Endometrial microvascular endothelial cells (primary cell): ENCODE data around the gene CTCFL. TPM values are rescaled to one million over a fixed set of nuclear protein-coding genes. Genes with fewer than 3 reads are reported as not detected.
"Not testable (repeated sequence)": the region's sequence is repeated elsewhere in the genome, so short reads cannot be mapped to it uniquely, and the experiment has no call there.

Experiments used
- in situ Hi-C: cut with HindIII; loops from 2 replicates; pipeline ENCODE4 v1.10.0; 2017; ENCODE audit warnings: low sequenced_read_pairs, low pct_unique_long_range_greater_than_20kb; ENCODE audit errors: inconsistent ontology term
- total RNA-seq: library from RNA; depleted of rRNA; stranded (reverse); fragments of >200 nt; gene quantifications from one replicate; pipeline ENCODE4 v1.2.3, GENCODE V29; 2015; ENCODE audit errors: inconsistent ontology term

CTCFL gene
- total RNA-seq, 1 donor from 2014 or later, result not detected

DNA sequence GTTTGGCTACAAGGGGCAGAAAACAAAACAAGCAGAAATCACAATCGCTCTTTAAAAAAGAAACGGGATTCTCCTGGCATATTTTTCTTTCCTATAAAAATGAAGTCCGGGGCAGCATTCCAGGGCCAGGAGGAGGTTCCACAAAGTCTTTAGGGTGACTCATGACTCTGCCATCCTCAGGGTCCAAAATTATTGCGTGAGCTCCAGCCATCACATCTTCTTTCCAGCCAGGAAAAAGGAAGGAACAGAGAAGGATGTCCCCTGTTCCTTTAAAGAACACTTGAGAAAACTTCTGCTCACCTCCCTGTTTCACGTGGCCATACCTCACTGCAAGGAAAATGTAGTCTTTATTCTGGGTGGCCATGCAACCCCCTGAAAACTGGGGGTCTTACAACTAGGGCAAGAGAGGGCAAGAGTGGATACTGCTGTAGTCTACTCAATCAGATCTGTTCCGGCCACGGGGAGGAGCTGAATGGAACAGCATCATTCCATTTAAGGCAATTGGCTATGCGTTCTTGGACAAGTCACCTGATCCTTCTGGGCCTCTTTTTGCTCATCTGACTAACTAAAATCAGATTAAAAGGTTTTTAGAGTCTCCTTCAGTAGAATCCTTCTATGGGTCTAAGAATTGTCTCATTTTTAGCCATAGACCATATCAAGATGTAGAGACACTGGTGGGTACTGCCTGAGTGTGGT is 49.4 kb downstream of the CTCFL start:
- in situ Hi-C loops, result no loop called here

DNA sequence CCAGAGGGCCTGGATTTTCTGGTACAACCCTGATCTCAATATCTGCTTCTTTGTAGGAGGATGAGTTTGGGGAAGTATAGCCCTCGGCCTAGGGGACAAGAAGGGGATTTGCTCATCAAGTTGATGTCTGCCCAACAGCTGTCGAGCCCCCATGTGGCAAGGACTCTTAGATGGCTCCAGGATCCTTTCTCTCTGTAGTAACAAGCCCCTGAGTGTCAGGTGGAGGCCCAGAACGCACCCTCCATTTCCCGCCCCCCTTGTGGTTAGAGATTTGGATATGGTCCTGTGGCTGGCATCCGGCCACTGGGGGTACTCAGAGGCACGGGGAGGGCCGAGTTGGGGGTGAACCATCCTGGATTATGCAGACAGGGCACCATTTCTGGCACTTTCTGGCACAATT is 50.1 kb downstream of the CTCFL start:
- in situ Hi-C loops, result no loop called here

DNA sequence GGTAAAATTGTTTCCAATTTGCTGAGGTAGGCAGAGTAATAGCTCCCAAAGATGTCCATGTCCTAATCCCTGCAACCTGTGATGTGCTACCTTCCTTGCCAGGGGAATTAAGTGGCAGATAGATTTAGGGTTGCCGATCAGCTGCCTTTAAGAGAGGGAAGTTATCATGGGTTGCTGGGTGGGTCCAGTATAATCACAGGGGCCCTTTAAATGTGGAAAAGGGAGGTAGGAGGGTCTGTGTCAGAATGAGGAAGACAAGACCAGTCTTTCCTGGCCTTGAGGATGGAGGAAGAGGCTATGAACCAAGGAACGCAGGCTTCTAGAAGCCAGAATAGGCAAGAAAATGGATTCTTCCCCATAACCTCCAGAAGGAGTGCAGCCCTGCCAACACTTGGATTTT is 50.7 kb downstream of the CTCFL start:
- in situ Hi-C loops, result no loop called here

DNA sequence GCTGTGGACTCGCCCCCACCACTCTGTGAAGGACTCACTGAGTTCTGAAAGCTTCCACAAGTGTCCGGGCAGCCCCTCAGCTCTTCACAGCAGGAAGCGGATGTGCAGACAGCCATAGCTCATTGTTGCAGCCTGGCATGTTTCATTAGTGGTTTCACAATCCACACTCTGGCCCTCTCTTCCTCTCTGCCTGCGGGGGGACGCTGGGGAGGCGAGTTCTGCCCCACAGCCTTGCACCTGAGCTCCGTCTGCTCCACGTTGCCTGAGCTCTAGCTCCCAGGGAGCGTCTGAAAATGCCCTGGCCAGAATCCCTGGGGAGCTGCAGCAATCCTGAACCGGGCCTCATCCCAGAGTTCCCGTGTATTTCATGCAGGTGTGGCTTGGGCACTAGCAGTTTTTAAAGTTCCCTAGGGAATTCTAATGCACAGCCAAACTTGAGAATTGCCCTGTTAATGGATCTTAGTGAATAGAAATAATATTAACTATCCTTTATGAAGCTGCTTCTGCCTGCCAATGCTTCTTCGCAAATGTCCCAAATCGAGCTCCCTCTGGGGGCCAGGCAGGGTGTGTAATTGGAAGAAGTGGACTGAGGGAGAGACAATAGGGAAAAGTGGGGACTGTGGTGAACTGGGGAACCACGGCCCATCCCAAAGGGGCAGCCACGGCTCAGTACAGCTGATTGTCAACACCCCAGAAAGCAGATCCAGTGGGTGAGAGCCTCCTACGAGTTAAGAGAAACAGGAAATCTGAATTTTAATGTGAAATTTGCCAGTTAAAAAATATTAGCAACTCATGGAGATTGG is 51.5 kb downstream of the CTCFL start:
- in situ Hi-C loops, result no loop called here

DNA sequence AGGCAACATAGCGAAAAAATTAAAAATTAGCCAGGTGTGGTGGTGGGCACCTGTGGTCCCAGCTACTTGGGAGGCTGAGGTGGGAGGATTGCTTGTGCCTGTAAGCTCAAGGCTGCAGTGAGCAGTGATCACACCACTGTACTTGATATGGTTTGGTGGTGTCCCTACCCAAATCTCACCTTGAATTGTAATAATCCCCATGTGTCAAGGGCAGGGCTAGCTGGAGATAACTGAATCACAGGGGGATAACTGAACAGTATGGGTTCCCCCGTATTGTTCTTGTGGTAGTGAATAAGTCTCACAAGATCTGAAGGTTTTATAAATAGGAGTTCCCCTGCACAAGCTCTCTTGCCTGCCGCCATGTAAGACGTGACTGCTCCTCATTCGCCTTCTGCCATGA is 52.5 kb downstream of the CTCFL start:
- in situ Hi-C loops, result not testable (repeated sequence)

DNA sequence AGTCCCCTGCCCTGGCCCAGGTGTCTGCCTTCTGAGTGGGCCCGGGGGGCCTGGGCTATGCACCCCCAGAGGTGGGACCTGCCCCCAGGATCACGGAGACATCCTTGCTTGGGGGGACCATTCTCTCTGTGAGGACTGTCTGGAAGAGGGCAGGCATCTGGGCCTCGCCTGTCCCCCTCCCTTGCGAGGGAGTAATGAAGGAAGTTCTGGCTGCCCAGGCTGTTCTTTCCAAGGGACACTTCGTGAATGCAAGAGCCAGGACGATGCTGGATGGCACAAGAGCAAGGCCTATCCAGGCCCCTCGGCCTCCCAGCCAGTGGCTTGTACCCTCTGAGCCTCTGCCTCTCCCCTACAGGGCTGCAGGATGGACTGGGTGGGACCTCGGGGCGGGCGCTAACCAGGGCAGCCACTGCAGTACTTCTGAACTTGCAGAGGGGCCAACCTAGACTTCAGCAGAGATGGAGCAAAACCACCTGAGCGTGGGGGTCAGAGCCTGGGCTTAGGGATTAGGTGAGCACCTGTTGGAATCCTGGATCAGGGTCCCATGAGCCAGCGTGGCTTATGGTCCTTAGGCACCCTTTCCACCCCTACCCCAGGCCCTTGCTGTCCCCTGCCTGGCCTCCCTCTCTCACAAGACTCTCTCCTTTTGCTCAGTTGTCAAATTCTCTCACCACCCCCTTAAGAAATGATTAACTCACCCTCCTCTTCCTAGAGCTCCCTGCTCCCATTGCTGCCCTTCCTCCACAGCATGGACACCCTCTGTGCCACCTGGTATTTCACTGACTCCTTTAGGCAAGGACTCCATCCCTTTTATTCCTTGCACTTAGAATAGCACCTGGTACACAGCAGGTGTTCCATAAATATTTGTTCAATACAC is 53.2 kb downstream of the CTCFL start:
- in situ Hi-C loops, result no loop called here

DNA sequence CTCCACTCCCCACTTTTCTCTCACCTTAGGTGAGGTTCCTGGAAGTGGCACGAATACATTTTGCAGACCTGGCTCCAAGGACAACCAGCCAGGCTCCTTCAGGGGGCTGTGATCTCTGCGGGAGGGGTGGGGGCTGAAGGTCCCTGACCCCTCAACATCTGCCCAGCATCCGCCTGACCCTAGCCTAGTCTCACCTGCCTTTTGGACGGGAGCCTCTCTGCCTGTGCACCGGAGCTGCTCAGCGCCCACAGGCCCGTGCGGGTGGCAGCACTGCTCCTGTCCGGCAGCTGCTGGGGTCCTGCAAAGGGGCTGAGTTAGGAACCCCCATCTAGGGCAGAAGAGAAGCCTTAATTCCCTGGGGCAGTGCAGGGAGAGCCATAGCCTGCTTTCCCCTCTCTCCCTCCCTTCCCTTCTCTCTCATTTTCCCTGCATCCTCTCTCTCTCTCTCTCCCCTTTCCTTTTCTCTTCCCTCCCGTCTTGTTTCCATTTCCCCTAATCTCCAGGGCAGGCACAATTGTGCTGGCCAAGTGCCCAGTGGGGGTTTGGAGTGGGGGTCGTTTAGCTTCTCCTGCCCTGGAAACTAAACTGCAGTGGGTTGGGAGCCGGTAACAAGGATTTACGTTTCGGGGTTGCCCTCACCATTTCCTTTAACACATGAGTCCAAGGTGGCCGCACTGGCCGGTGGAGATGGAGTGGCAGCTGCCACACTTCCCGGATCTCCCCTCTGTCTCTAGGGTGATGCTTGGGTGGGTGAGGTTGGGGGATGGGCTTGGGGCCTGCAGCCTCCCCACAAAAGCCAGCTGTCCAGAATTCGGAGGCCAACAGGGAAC is 54.1 kb downstream of the CTCFL start:
- in situ Hi-C loops, result no loop called here

DNA sequence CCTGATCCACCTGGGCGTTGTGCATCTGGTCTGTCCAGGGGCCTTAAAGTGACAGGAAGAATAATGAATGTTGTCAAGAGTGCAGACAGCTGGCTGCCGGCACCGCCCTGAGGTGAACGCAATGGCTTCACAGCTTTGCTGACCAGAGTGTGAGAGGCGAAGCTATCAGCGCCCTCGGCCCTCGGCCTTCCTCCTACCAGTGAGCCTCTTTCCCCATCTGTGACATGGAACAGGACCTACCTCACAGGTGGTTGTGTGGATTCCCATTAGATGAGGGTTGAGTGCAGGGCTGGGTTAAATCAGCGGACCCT is 54.8 kb downstream of the CTCFL start:
- in situ Hi-C loops, result no loop called here

DNA sequence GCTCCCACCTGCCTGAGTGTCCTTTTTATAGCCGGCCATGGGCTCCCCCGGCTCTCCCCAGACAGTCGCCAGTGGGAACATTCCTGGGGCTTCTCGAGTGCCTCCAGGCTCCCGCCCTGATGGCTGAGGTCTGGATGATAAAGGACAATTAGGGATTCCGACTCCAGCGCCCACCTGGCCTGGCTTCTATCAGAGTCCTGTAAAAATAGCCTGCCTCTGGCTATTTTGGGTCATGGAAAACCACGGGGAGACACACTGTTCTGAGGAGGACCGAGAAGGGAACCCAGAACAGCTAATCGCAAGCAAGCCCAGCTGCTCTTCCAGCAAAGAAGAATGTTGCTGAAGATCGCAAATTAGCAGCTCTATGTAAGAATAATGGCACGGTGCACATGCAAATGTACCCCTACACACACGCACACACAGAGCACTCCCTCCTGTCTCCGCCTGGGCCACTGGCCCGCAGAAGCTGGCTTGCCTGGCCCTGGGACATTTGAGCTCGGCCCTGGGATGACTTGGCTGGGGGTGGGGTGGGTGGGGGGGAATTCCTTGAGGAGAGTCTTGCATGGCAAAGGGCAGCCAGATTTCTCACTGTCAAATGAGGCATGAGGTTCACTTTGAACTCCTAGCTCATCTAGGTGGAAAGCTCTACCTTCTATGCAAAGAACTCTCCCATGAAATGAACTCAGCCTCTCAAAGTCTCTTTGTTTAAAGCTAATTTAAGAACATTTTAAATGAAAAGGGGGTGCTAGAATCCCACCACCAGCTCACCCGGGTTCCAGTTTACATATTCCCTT is 55.3 kb downstream of the CTCFL start:
- in situ Hi-C loops, result no loop called here

DNA sequence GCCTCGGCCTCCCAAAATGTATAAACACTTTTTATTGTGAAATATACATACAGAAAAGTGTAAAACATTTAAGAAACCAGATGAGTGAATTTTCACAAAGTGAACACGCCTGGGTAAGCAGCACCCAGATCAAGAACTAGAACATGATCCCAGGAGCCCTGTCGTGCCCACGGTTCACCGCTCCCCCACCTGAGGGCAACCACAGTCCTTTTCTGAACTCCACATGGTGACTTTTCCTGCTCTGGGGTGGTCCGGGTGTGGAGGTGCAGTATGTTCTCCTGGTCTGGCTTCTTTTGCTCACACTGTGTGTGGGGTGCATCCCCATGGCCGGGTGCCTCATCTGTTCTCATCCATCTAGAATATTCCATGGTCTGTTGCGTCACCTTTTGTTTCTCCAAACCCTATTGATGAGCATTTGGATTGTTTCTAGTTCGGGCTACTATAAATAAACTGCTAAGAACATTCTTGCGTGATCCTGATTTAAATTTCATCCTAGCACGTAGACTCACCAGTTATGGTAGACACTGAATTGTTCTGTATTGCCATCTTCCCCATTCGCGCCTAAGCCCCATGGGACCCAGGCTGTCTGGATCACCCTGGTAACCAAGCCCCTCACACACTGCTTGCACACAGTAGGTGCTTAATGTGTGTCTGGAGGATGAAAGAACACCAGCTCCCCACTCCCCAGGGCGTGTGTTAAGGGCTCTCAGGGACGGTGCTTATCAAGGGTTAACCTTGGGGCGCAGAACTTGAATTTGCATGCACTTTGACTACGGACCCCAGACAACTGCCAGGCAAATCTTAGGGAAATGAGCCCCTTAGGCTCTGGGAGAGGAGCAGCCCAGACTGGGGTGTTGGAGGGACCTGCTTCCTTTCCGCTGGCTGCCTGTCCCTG is 56.2 kb downstream of the CTCFL start:
- in situ Hi-C loops, result no loop called here

DNA sequence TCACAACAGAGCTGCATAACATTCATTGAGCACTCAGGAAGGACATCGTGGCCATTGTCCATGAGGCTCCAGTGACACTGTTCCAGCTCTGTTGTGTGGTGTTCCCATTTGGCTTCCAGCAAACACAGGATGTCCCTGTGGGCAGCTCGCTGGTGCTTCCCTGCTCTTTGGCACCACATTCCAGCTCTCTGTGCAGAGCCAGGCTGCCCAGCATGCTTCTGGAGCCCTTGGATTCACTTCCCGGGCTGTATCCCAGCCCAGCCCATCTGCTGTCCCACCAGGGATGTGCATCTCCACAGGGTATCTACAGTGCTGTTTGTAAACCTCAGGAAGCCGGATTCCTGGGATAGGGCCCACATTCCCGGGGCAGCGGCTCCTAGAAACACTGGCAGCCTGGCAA is 57.2 kb downstream of the CTCFL start:
- in situ Hi-C loops, result no loop called here

DNA sequence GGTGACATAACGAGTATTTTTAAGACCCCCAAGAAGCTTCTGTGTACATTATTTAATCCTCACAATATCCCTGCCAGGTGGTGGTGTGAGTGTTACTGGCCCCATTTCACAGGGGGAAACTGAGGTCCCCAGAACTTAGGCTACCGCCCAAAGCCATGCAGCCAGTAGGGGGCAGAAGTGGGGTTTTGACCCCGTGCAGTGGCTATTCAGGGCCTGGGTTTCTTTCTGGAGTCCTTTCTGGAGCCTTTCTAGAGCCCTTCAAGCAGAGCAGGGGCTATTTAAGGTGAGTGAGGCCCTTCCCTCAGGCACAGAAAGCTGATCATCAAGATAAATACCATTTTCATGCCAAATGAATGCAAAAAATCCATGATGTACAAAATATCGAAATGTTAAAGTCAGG is 59.0 kb downstream of the CTCFL start:
- in situ Hi-C loops, result no loop called here

DNA sequence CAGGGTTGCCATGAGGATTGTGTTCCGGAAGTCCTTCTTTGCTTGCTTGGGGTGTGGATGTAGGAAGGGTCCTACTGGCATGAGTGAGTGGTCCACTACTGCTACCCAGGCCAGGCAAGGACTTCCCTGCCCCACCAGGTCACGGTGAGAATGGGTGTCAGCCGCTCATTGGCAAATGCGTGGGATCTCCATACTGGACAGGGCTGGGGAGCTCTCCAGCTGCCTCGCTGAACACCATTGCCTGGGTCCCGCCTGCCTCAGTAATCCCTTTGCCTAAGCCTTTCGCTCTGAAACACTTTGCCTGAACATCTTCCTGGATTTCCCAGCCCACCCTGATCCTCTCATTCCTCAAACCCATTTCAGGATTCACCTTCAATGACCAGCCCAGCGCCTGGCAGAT is 59.5 kb downstream of the CTCFL start:
- in situ Hi-C loops, result no loop called here

DNA sequence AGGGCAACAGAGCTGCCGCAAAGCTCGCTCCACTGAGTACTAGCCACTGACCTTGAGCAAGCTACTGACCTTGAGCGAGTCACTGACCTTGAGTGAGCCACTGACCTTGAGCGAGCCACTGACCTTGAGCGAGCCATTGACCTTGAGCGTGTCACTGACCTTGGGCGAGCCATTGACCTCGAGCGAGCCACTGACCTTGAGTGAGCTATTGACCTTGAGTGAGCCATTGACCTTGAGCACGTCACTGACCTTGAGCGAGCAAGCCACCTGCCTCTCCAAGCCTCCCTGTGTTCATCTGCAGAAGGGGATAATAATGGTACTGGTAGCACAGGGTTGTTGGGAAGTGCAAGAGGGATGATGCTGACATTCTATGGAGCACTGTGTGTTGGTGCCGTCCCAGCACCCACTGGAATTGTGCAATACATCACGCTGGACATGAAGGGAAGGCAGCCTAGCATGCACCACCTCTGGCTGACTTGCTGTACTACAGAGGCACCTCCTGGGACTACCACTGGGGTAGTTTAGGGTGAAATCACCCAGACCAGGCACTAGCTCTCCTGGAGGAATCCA is 60.2 kb downstream of the CTCFL start:
- in situ Hi-C loops, result no loop called here

DNA sequence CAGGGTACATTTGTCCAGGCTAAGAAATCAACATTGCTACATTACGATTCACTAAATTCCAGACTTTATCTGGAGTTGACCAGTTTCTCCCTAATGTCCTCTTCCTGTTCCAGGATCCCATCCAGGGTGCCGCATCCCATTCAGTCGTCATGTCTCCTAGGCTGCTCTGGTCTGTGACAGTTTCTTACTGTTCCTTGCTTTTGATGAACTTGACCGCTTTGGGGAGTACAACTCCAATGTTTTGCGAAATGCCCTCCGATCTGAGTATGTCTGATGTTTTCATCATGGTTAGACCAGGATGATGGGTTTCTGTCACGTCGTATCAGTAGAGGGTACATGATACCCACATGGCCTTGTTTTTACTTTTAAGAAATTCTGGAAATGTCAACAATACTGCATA is 62.2 kb downstream of the CTCFL start:
- in situ Hi-C loops, result no loop called here

DNA sequence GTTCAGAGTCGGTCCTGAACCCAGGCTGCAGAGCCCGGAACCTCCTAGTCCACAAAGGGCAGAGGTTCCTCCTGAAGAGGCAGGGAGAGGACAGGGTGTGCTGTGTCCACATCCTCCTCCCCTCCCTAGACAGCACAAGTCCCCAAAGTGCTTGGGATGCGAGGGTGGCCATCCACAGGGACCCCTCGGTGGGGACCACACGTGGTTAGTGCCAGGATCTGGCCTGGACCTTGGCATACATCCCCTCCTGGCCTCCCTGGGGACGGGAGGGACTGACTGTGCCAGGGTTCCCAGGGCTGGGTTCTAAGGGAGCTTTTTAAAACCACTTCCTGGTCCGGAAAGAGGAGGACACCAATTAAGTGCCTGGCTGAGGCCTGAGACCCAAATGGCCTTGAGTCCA is 63.2 kb downstream of the CTCFL start:
- in situ Hi-C loops, result no loop called here
